Tibial nerve (tissue), 4 donors: ENCODE results near the gene RASL11A. TPM values are rescaled to one million over a fixed set of nuclear protein-coding genes. Genes with fewer than 3 reads are reported as not detected.
"Not testable (repeated sequence)": the region's sequence is repeated elsewhere in the genome, so short reads cannot be mapped to it uniquely, and the experiment has no call there.

ENCODE experiments used
- DNase-seq, 2 donors: peaks; one replicate each; pipeline ENCODE4 v3.0.0-alpha.2; 2019; ENCODE audit warnings: low spot score in 2 of 2
- H3K27ac ChIP-seq, 4 donors: fragments of 200-600 bp; sonication (generic) in 3 of 4; one replicate each; pipeline ENCODE4 v1.5.1; 2017 to 2019; ENCODE audit warnings: mild to moderate bottlenecking in 1 of 4
- H3K27me3 ChIP-seq, 2 donors: fragments of 200-600 bp; sonication (generic) in 1 of 2; one replicate each; pipeline versions ENCODE4 v1.5.1 to v1.6.0; 2017 to 2019
- H3K36me3 ChIP-seq, 3 donors: fragments of 200-600 bp; sonication (generic); one replicate each; pipeline ENCODE4 v1.5.1; 2018 to 2019
- H3K4me1 ChIP-seq, 4 donors: fragments of 200-600 bp; sonication (generic) in 3 of 4; one replicate each; pipeline ENCODE4 v1.5.1; 2017 to 2019
- H3K4me3 ChIP-seq, 4 donors: fragments of 200-600 bp; sonication (generic) in 3 of 4; one replicate each; pipeline ENCODE4 v1.5.1; 2017 to 2019; ENCODE audit warnings: mild to moderate bottlenecking in 1 of 4, moderate library complexity in 1 of 4
- H3K9me3 ChIP-seq, 4 donors: fragments of 200-600 bp; sonication (generic) in 3 of 4; one replicate each; pipeline ENCODE4 v1.5.1; 2017 to 2019
- EP300 ChIP-seq, 2 donors: sonication (generic); formaldehyde crosslinking; IDR thresholded peaks; one replicate each; pipeline ENCODE4 v1.6.1; 2017; ENCODE audit warnings: antibody characterized with exemption in 2 of 2, mild to moderate bottlenecking in 1 of 2
- POLR2A ChIP-seq, 2 donors: fragments of 450-650 bp; IDR thresholded peaks; one replicate each; pipeline ENCODE4 v1.6.1; 2017; ENCODE audit warnings: antibody characterized with exemption in 2 of 2, mild to moderate bottlenecking in 2 of 2, moderate library complexity in 2 of 2
- WGBS, 2 donors: methylation state at CpG; one replicate each; pipeline ENCODE4 v1.1.5; 2018; 5-methylcytosine and 5-hydroxymethylcytosine counted together
- total RNA-seq, 4 donors: library from RNA; depleted of rRNA; stranded (reverse); fragments of >200 nt; gene quantifications; one replicate each; pipeline ENCODE4 v1.1.0, GENCODE V29; 2016
- TF ChIP-seq, protein P1 (sequence below), 5 experiments: fragments of 200-600 bp in 3 of 5; fragments of 450-650 bp in 2 of 5; sonication (generic) in 3 of 5; IDR thresholded peaks; one replicate each; pipeline ENCODE4 v1.5.1; 2016 to 2019; ENCODE audit warnings: antibody characterized with exemption in 5 of 5, mild to moderate bottlenecking in 3 of 5, moderate library complexity in 2 of 5

Gene RASL11A
- total RNA-seq, 4 donors from 2014 or later: 16.5 to 45.0 (median 29.0) TPM

DNA sequence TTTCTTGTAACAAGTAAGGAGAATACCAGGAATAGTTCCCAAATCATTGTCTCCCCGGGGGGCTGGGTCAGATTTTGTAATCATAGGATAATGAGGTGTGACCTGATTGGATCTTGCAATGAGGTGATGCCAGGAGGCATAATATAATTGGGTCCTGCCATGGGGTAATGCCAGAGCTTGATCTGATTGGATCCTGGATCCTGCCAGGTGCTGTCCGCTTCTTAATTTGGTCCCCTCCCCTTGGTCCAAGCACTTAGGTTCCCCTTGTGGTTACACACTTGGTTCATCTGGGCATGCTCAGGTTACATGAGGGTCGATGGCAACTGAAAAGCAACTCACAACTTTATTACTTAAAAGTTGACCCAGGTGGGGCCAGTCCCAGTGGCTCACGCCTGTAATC lies 20.1 kb downstream of the RASL11A start:
- H3K36me3 ChIP-seq: no peaks in the 10 kb centered on the region
- WGBS, 2 donors: 75 to 80% methylated on average over 4 of the region's 4 CpGs
- peaks cover 0 to 10% (median 3%) of the 10 kb centered on the region in 4 donors for H3K4me1 ChIP-seq
- H3K4me3 ChIP-seq: no peak overlapping the region
- H3K27me3 ChIP-seq: no peaks in the 10 kb centered on the region
- no peaks in the 10 kb centered on the region for H3K9me3 ChIP-seq
- DNase-seq: no peak
- TF ChIP-seq, protein P1, sequence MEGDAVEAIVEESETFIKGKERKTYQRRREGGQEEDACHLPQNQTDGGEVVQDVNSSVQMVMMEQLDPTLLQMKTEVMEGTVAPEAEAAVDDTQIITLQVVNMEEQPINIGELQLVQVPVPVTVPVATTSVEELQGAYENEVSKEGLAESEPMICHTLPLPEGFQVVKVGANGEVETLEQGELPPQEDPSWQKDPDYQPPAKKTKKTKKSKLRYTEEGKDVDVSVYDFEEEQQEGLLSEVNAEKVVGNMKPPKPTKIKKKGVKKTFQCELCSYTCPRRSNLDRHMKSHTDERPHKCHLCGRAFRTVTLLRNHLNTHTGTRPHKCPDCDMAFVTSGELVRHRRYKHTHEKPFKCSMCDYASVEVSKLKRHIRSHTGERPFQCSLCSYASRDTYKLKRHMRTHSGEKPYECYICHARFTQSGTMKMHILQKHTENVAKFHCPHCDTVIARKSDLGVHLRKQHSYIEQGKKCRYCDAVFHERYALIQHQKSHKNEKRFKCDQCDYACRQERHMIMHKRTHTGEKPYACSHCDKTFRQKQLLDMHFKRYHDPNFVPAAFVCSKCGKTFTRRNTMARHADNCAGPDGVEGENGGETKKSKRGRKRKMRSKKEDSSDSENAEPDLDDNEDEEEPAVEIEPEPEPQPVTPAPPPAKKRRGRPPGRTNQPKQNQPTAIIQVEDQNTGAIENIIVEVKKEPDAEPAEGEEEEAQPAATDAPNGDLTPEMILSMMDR (IDR thresholded peaks at IDR 0.05): no peak
- TF ChIP-seq EP300 (IDR thresholded peaks at IDR 0.05): no peak
- TF ChIP-seq POLR2A (IDR thresholded peaks at IDR 0.05): no peak
- H3K27ac ChIP-seq: no peak overlapping the region

DNA sequence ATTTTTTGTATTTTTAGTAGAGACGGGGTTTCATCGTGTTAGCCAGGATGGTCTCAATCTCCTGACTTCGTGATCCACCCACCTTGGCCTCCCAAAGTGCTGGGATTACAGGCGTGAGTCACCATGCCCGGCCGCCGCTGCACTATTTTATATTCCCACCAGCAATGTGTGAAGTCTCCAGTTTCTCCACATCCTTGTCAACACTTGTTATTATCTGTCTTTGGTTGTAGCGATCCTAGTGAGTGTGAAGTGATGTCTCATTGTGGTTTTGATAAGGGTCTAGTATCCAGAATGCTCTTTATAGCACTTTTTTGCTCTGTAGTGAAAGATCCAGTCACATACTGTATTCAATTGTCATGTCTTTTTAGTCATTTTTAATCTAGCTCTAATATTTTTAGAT lies 21.3 kb downstream of the RASL11A start:
- H3K27ac ChIP-seq, DNase-seq, H3K4me3 ChIP-seq, H3K9me3 ChIP-seq, H3K27me3 ChIP-seq, H3K36me3 ChIP-seq: not testable (repeated sequence)
- peaks cover 0 to 10% (median 3%) of the 10 kb centered on the region in 4 donors for H3K4me1 ChIP-seq
- 96% methylated on average over 8 of the region's 8 CpGs for WGBS, 2 donors

DNA sequence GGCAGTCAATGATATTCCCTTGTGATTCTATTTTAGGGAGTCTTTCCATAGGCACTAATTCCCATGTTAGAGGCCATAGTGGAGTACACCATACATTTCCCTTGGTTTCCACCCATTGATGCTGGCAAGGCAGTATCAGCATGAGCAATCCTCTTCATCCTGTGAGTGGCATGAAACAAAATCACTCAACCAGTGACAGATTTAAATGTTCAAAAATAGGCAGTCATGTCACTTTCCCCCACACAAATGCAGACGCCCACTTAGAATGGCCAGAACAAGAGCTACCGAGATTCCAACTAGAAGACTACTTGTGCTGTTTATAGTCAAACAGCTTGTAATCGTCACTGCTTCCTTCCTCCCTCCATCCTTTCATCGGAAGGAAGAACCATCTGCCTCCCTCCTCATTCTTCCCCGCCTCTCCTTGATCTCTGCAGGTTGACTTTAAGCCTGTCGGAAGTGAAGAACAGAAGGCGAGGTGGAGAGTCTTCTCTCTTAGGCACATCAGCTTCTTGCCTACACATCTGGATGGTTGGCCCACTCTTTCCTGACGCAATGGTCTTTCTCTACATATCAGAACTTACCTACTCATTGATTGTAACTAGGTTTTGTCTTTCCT lies 22.6 kb downstream of the RASL11A start:
- no peak for DNase-seq
- TF ChIP-seq, protein P1 (IDR thresholded peaks at IDR 0.05): no peak
- H3K27ac ChIP-seq: no peak overlapping the region
- no peaks in the 10 kb centered on the region for H3K9me3 ChIP-seq
- WGBS, 2 donors: 64 to 68% methylated on average over 8 of the region's 8 CpGs
- no peak overlapping the region for H3K4me3 ChIP-seq
- no peaks in the 10 kb centered on the region for H3K36me3 ChIP-seq
- peaks cover 0 to 10% (median 3%) of the 10 kb centered on the region in 4 donors for H3K4me1 ChIP-seq
- no peaks in the 10 kb centered on the region for H3K27me3 ChIP-seq

DNA sequence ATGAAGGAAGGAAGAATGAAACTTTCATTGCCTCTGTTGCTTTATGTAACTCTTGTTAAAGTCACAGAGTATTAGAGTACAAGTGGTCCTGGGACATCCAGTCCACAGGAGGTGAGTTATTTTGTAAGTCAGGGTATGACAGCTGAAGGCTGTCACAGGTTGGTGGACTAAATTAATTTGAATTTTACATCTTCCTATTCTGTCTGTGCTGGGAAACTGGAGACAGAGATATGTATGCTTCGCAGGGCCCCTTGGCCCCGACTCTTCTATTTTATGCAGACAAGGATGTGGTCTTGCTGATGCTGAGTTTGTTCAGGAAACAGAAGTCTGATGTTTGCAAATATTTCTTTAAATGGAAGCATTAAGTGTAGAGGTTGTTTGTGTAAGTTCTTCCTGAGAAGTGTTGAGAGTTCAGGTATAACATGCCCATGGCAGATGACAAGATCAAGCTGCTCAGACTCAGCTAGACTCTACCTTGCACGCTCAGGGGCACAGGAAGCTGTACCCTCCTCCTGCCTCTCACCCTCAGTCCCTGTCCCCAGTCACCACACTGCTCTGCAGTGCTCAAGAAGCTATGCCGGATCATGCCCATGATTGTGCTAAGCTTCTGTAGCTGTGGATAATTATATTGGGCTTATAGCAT lies 23.4 kb downstream of the RASL11A start:
- TF ChIP-seq, protein P1 (IDR thresholded peaks at IDR 0.05): no peak
- TF ChIP-seq POLR2A (IDR thresholded peaks at IDR 0.05) (no peak), EP300 (IDR thresholded peaks at IDR 0.05) (no peak)
- H3K27ac ChIP-seq: no peak overlapping the region
- H3K27me3 ChIP-seq: no peaks in the 10 kb centered on the region
- no peak overlapping the region for H3K4me3 ChIP-seq
- WGBS, 2 donors: 76 to 84% methylated on average over 4 of the region's 4 CpGs
- H3K36me3 ChIP-seq: no peaks in the 10 kb centered on the region
- no peak for DNase-seq
- H3K4me1 ChIP-seq: peaks cover 0 to 10% (median 3%) of the 10 kb centered on the region in 4 donors
- no peaks in the 10 kb centered on the region for H3K9me3 ChIP-seq

DNA sequence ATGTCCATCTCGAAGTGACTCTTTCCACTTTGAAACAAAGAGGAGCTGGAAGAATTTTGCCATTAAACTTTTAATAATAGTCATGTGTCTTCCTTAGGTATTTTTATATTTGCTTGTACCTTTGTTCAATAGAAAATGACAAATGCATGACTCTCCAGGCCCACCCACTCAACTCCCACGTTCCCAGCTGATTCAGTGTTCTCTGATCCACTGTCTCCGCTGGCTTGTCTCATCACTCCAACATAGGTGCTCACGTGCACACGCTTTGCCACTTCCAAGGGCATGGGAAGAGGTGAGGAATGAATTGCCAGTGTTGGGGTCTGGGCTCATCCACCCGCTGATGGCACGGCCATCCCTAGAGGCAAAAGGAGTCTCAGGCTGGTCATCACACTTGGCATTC lies 24.5 kb downstream of the RASL11A start:
- Histone ChIP-seq H3K36me3 (no peaks in the 10 kb centered on the region), H3K27me3 (no peaks in the 10 kb centered on the region), H3K27ac (no peak overlapping the region), H3K4me3 (no peak overlapping the region), H3K4me1 (peaks cover 0 to 3% (median 0%) of the 10 kb centered on the region in 4 donors), H3K9me3 (no peaks in the 10 kb centered on the region)
- TF ChIP-seq EP300 (IDR thresholded peaks at IDR 0.05) (no peak), POLR2A (IDR thresholded peaks at IDR 0.05) (no peak)
- TF ChIP-seq, protein P1 (IDR thresholded peaks at IDR 0.05): no peak
- WGBS, 2 donors: 84 to 86% methylated on average over 7 of the region's 7 CpGs
- no peak for DNase-seq
